HG02885 (cell line): ENCODE data around the gene GDF11.

ENCODE experiments used
- ATAC-seq: cut with Tn5 transposase; IDR thresholded peaks from one replicate; pipeline ENCODE4 v1.9.1; 2021; ENCODE audit warnings: mild to moderate bottlenecking; ENCODE audit not compliant: unreplicated experiment, poor library complexity

GDF11 gene

GRCh38 chr12:55721601-55722213, 21.2 kb upstream of the GDF11 start:
- no peak for ATAC-seq

DNA sequence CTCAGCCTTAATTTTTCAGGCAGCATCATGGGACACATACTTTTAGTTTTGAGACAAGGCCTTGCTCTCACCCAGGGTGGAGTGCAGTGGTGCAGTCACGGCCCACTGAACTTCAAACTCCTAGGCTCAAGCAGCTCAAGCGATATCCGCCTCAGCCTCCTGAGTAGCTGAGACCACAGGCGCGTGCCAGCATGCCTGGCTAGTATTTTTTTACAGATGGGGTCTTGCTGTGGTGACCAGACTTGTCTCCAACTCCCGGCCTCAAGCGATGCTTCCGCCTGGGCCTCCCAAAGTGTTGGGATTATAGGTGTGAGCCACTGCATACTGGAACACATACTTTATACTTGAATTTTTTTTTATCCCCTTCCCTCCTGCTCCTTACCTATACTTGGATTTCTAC, 20.0 kb upstream of the GDF11 start:
- no peak for ATAC-seq

DNA sequence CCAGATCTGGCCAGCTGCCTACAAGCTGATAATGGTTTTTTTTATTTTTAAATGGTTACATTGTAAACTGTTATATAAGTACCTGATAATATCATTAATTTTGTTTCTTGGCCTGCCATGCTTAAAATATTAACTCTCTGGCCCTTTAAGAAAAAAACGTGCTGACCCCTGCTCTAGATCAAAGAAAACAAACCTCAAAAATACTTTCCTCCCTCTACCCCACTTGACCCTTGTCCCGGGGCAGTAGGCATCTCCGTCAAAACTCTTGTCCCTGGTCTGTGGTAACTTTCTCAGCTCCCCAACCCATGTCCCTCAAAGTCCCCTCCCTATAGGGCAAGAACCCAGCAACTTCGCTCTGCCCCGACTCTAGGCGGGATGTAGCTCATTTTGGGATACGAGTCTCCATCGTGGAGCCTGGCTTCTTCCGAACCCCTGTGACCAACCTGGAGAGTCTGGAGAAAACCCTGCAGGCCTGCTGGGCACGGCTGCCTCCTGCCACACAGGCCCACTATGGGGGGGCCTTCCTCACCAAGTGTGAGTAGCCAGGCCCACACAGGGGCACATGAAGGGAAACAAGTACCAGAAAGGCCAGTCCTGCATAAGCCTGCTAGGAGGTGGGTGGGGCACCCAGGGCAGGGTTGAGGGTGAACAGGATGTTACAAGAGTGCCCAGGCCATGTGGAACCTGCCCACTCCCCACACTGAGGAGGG, 19.3 kb upstream of the GDF11 start:
- ATAC-seq: no peak

DNA sequence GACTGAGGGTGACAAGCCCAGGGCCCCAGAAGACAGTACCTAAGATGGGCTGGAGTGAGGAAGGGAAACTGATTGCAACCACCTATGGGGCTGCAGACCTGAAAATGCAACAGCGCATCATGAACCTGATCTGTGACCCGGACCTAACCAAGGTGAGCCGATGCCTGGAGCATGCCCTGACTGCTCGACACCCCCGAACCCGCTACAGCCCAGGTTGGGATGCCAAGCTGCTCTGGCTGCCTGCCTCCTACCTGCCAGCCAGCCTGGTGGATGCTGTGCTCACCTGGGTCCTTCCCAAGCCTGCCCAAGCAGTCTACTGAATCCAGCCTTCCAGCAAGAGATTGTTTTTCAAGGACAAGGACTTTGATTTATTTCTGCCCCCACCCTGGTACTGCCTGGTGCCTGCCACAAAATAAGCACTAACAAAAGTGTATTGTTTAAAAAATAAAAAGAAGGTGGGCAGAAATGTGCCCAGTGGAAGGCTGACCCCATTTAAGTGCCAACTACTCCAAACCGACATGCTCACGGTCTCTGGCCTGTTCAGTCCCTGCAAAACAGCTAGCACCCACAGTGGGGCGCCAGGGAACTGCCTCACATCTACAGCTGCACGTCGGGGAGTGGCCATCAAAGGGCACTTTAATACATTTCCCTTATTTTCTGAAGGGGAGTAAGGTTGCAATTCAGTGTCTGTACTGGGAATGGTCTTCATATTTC, 18.5 kb upstream of the GDF11 start:
- ATAC-seq: peak; percentile 27

DNA sequence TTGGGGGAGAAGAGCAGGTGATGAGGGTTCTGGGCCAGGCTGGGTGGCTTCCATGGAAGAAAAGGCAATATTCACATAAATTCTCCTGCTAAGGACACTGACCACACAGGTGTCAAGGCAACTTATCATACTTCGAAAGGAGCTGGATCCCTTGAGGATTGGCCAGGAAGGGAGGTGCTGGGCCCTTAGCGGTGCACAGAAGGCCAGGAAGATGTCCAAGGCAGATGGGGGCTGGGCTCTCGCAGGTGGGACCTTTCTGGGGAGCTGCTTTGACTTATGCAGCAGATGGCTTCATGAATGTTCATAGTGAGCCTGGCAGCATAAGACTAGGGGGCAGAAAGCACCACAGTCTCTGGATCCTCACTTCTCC, 18.0 kb upstream of the GDF11 start:
- no peak for ATAC-seq

- ATAC-seq: no peak
These were observed 17.4 kb upstream of the GDF11 start for GRCh38 chr12:55725556-55725955.

- no peak for ATAC-seq
These were observed 16.0 kb upstream of the GDF11 start for GRCh38 chr12:55726971-55727370.

- no peak for ATAC-seq
These were observed 15.2 kb upstream of the GDF11 start for GRCh38 chr12:55727643-55728185.

GRCh38 chr12:55728186-55728938, 14.6 kb upstream of the GDF11 start:
- ATAC-seq: peak; percentile 19

- peak; percentile 72 for ATAC-seq
These were observed 13.7 kb upstream of the GDF11 start, which contains the start of gene CD63 for GRCh38 chr12:55728939-55729818. Gene CD63 (minus strand): TSS chr12:55729009. CDS start chr12:55728341, 668 bp downstream.

DNA sequence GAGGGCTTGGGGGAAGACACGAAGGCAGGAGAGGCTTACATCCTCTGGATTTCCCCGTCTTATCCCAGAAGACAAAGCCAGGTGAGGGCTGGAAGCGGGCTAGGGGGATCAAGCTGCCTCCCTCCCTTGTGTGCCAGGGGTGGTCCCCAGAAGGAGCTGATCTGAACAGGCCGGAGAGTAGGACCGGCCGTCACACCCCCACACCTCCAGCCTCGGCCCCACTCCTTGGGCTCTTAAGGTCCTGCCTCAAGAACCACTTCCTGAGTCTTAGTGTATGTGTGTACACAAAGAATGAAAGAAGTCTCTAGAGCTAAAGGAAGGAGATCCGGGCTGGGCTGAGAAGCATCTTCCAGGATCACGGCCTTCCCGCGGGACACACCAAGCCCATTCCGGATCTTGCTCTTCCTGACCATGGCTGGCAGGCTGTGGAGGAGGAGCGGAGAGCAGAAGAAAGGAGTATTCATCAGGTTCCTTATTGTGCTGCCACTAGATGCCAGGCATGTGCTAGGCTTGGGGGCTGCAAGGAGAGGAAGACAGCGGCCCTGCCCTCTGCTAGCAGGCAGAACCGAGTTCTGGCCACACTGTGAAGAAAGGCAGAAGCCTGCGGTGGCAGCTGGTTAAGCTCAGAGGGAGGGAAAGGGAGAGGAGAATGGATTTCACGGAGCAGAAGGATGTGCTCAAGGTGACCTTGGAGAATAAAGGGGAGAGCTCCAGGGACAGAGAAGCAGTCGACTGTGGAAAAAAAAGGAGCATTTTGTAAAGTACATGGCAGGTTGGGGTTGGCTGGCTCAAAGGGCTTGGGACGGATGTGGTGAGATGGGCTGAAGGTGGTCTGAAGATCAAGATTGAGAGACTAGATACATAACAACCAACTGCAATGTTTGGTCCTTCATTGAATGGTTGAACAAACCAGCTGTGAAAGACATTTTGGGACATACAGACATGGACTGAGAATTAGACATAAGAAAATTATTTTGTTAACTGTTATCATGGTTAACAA, 12.8 kb upstream of the GDF11 start:
- ATAC-seq: peak; percentile 48

GRCh38 chr12:55732288-55732687, 10.6 kb upstream of the GDF11 start:
- ATAC-seq: no peak

DNA sequence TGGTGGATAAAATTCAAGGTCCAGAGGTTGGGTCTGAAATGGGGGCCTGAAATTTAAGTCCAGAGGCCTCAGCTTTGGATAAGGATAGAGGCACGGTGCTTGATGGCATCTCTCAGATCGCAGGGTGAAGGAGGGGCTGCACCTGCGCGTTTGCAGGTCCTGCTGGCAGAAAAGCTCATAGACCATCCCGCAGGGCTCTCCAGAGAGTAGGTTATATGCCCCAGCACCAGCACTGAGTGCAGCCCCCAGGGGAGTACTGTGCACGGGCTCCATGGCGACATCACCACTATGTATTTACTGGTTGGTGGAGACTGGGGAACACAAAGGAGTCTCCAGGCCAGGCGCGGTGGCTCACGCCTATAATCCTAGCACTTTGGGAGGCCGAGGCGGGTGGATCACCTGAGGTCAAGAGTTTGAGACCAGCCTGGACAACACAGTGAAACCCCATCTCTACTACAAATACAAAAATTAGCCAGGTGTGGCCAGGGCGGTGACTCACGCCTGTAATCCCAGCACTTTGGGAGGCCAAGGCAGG, 9.8 kb upstream of the GDF11 start:
- no peak for ATAC-seq

GRCh38 chr12:55733858-55734257, 9.1 kb upstream of the GDF11 start:
- ATAC-seq: no peak

DNA sequence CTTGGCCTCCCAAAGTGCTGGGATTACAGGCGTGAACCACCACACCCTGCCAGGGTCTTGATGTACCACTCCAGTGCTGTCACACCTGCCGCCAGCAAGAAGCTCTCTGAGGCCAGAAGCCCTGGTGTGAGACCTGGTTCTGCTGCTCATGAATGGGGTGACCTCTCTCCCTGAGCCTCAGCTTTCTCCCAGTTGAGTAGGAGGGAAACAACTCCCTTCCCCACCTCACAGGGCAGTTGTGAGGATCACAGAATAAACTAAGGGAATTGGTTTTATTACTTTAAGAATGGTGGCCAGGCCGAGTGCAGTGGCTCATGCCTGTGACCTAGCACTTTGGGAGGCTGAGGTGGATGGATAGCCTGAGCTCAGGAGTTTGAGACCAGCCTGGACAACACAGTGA, 8.3 kb upstream of the GDF11 start:
- ATAC-seq: no peak

- ATAC-seq: no peak
These were observed 6.8 kb upstream of the GDF11 start for GRCh38 chr12:55736076-55736475.

- ATAC-seq: peak; percentile 43
These were observed 5.9 kb upstream of the GDF11 start for GRCh38 chr12:55736780-55737580.
